ENCODE results near the gene GPR63. TPM values are rescaled to one million over a fixed set of nuclear protein-coding genes. Genes with fewer than 3 reads are reported as not detected.

Gene GPR63
- total and polyA plus RNA-seq, 2 donors (not counting 3 experiments of a cell fraction or from before 2014, with no cell fraction given), result 0.06 to 0.13 TPM

DNA sequence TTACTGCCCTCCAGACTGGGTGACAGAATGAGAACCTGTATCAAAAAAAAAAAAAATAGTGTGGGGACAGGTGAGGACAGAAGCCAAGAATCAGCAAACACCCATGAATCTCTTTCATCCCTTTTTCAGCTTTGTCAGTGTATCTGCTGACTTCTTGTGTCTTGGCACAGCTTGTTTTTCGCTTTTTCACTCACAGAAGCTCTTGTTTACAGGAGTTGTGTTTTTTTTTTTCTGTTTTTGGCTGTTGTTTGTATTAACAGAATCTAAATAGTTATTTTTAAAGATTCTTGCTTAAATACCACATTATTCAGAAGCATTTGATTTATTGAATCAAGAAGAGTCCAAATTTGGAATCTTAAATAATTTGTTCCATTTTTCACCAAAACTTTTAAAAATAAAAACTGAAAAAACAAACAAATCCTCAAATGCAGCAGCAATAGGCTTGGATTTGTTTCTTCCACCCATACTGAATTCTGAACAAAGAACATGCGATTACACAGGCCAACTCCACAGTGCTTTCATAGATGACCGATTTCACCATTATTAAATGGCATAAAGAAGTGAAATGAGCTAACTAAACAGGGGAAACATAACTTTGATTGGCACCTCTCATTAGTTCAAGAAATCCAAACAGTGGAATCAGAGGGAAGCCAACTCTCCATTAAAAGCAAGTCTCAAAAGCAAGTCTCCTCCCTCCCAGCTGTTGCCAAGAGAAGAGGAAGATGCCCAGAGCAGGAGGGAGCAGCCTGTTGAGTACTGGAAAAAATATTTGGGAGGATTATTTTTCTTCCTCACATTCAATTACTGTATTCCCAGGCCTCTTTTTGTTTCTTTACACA lies 27.2 kb upstream of the GPR63 start:
- BruUV-seq (replicated peaks), result no TSS peak
- TF ChIP-seq POLR2A (IDR thresholded peaks at IDR 0.05; ENCODE audit: low read depth, low read length) (no peak), EZH2 (IDR thresholded peaks at IDR 0.05; ENCODE audit: borderline replicate concordance, low read depth, low read length, severe bottlenecking) (no peak), MAX (IDR thresholded peaks at IDR 0.05; ENCODE audit: insufficient read depth, insufficient read length) (no peak), GATA2 (IDR thresholded peaks at IDR 0.05; ENCODE audit: insufficient read depth, insufficient read length, low read depth, low read length) (no peak), POLR2AphosphoS5 (IDR thresholded peaks at IDR 0.05; ENCODE audit: insufficient read depth, low read depth, low read length) (no peak), FOS (IDR thresholded peaks at IDR 0.05; ENCODE audit: borderline replicate concordance, insufficient read depth, low read length) (no peak)

DNA sequence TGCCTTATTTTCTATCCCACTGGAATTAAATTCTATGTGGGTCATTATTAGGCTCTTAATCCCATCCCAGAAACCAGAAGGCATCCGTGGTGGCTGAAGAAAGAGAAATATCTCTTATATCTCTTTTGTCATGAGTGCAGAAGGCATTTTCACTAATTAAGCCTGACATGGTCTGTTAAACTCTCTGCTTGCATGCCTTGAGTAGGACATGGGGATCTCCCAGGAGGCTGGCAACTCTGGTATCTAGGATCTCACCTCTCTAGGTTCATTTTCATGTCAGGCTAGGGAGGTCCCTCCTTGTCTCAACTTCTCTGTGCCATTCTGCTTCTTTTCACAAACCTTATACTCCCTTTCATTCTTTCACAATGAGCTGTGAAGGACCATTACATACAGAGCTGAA lies 25.3 kb upstream of the GPR63 start:
- POLR2A ChIA-PET, result no interaction called here
- Histone ChIP-seq H3K36me3 (ENCODE audit: control insufficient read depth in 2 of 2, extremely low read depth in 1 of 2, insufficient read depth in 2 of 2, low read length in 2 of 2) (no peaks in the 10 kb centered on the region), H3K79me2 (ENCODE audit: control insufficient read depth, insufficient read depth, low read length) (no peaks in the 10 kb centered on the region), H3K27me3 (ENCODE audit: control insufficient read depth in 2 of 2, insufficient read depth in 2 of 2, low read length in 2 of 2) (peaks cover 2 to 6% of the 10 kb centered on the region in 2 experiments), H3K9me1 (replicated peaks; ENCODE audit: control insufficient read depth, extremely low read depth, insufficient read depth, low read length) (no peaks in the 10 kb centered on the region), H3K9me3 (replicated peaks; ENCODE audit: control insufficient read depth, insufficient read depth, low read length) (no peaks in the 10 kb centered on the region), H2AFZ (ENCODE audit: low read depth, low read length) (no peak overlapping the region), H4K20me1 (replicated peaks; ENCODE audit: control insufficient read depth, extremely low read depth, insufficient read depth, low read length) (no peaks in the 10 kb centered on the region), H3K9ac (replicated peaks; ENCODE audit: extremely low read depth, insufficient read depth, low read length) (no peak overlapping the region), H3K27ac (ENCODE audit: insufficient read depth, low read depth, low read length) (no peak overlapping the region), H3K4me2 (ENCODE audit: insufficient read depth, low read length) (no peak overlapping the region), H3K4me3 (replicated peaks in 1 of 3; ENCODE audit: insufficient read depth in 1 of 3, low read depth in 1 of 3, low read length in 3 of 3) (no peak overlapping the region), H3K4me1 (ENCODE audit: control insufficient read depth, extremely low read depth, insufficient read depth, low read length) (no peaks in the 10 kb centered on the region)
- no peak for TF ChIP-seq GATA2 (IDR thresholded peaks at IDR 0.05; ENCODE audit: insufficient read depth, insufficient read length, low read depth, low read length)
- TF ChIP-seq POLR2A (IDR thresholded peaks at IDR 0.05; ENCODE audit: low read depth, low read length), result no peak
- no peak for TF ChIP-seq POLR2AphosphoS5 (IDR thresholded peaks at IDR 0.05; ENCODE audit: insufficient read depth, low read depth, low read length)
- no peak for TF ChIP-seq MAX (IDR thresholded peaks at IDR 0.05; ENCODE audit: insufficient read depth, insufficient read length)
- TF ChIP-seq EZH2 (IDR thresholded peaks at IDR 0.05; ENCODE audit: borderline replicate concordance, low read depth, low read length, severe bottlenecking), result no peak
- no peak for TF ChIP-seq JUN (IDR thresholded peaks at IDR 0.05; ENCODE audit: borderline replicate concordance, insufficient read depth, insufficient read length, low read depth)
- TF ChIP-seq FOS (IDR thresholded peaks at IDR 0.05; ENCODE audit: borderline replicate concordance, insufficient read depth, low read length), result no peak
- TF ChIP-seq MYC (IDR thresholded peaks at IDR 0.05; ENCODE audit: low read depth, low read length), result no peak
- no peak for TF ChIP-seq CTCF (IDR thresholded peaks at IDR 0.05; ENCODE audit: extremely low read depth in 1 of 2, insufficient read depth in 1 of 2, low read depth in 1 of 2, low read length in 2 of 2)
- BruUV-seq (replicated peaks), result no TSS peak
- CTCF ChIA-PET, result no interaction called here
- intact Hi-C loops (cut with micrococcal nuclease), result no loop called here
- no peak for FAIRE-seq
- dilution Hi-C loops (cut with MboI; ENCODE audit: extremely low pct_ligation_motif_present, low sequenced_read_pairs), result no loop called here
- no peak for DNase-seq (ENCODE audit: low read depth, low spot score)

More for the DNA sequence above, 27.2 kb upstream of the GPR63 start:
- no peak overlapping the region for H3K4me3 ChIP-seq (replicated peaks in 1 of 3; ENCODE audit: insufficient read depth in 1 of 3, low read depth in 1 of 3, low read length in 3 of 3)
- no peak overlapping the region for H3K27ac ChIP-seq (ENCODE audit: insufficient read depth, low read depth, low read length)
- H3K36me3 ChIP-seq (ENCODE audit: control insufficient read depth in 2 of 2, extremely low read depth in 1 of 2, insufficient read depth in 2 of 2, low read length in 2 of 2), result no peaks in the 10 kb centered on the region
- no peak overlapping the region for H3K9ac ChIP-seq (replicated peaks; ENCODE audit: extremely low read depth, insufficient read depth, low read length)
- FAIRE-seq, result no peak
- H3K4me2 ChIP-seq (ENCODE audit: insufficient read depth, low read length), result no peak overlapping the region
- DNase-seq (ENCODE audit: low read depth, low spot score), result no peak
- intact Hi-C loops (cut with micrococcal nuclease), result no loop called here
- no peak overlapping the region for H2AFZ ChIP-seq (ENCODE audit: low read depth, low read length)
- POLR2A ChIA-PET, result no interaction called here
- H3K4me1 ChIP-seq (ENCODE audit: control insufficient read depth, extremely low read depth, insufficient read depth, low read length), result no peaks in the 10 kb centered on the region
- peaks cover 2 to 8% of the 10 kb centered on the region in 2 experiments for H3K27me3 ChIP-seq (ENCODE audit: control insufficient read depth in 2 of 2, insufficient read depth in 2 of 2, low read length in 2 of 2)
- dilution Hi-C loops (cut with MboI; ENCODE audit: extremely low pct_ligation_motif_present, low sequenced_read_pairs), result no loop called here
- no peaks in the 10 kb centered on the region for H3K9me1 ChIP-seq (replicated peaks; ENCODE audit: control insufficient read depth, extremely low read depth, insufficient read depth, low read length)
- no peaks in the 10 kb centered on the region for H3K9me3 ChIP-seq (replicated peaks; ENCODE audit: control insufficient read depth, insufficient read depth, low read length)
- CTCF ChIA-PET, result no interaction called here
- H4K20me1 ChIP-seq (replicated peaks; ENCODE audit: control insufficient read depth, extremely low read depth, insufficient read depth, low read length), result no peaks in the 10 kb centered on the region
- no peaks in the 10 kb centered on the region for H3K79me2 ChIP-seq (ENCODE audit: control insufficient read depth, insufficient read depth, low read length)
